HG02763 (cell line): ENCODE data around the gene FAM174B.
A peak's percentile ranks its signal among the peaks of the same experiment; 100 is the strongest.

Experiments used
- ATAC-seq: cut with Tn5 transposase; IDR thresholded peaks from one replicate; pipeline ENCODE4 v1.9.1; 2021; ENCODE audit warnings: mild to moderate bottlenecking, moderate library complexity; ENCODE audit not compliant: unreplicated experiment

Gene FAM174B

GRCh38 chr15:92665100-92665555, 9.6 kb upstream of the FAM174B start:
- no peak for ATAC-seq

- no peak for ATAC-seq
Measured at GRCh38 chr15:92664178-92664900, 8.8 kb upstream of the FAM174B start.

GRCh38 chr15:92663250-92663951, 7.8 kb upstream of the FAM174B start:
- peak; percentile 74 for ATAC-seq

GRCh38 chr15:92662762-92663161, 7.2 kb upstream of the FAM174B start:
- no peak for ATAC-seq

GRCh38 chr15:92661956-92662355, 6.4 kb upstream of the FAM174B start:
- ATAC-seq: no peak

GRCh38 chr15:92661069-92661468, 5.5 kb upstream of the FAM174B start:
- no peak for ATAC-seq

GRCh38 chr15:92657486-92657885, 1.9 kb upstream of the FAM174B start:
- ATAC-seq: no peak

DNA sequence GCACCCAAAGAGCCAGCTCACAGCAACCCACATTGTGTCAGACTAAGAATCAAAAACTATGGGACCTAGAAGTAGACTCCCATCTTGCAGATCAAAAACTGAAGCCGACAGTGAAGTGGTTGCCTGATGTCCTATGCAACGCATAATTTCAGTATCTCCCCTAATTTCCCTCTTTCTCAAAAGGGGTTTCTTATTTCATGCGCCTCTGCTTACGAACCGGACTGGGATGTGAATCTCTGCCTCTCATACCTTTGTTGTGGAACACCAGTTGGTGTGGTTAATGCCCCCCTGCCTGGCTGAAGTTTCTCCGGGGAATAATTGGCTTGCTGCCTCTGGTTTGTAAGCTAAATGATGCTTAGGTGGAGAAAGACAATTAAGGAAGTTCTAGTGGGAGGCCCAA, 514 bp upstream of the FAM174B start:
- no peak for ATAC-seq

- ATAC-seq: no peak
Measured at GRCh38 chr15:92654662-92655061, 913 bp downstream of the FAM174B start.

GRCh38 chr15:92653836-92654539, 1.6 kb downstream of the FAM174B start:
- no peak for ATAC-seq

DNA sequence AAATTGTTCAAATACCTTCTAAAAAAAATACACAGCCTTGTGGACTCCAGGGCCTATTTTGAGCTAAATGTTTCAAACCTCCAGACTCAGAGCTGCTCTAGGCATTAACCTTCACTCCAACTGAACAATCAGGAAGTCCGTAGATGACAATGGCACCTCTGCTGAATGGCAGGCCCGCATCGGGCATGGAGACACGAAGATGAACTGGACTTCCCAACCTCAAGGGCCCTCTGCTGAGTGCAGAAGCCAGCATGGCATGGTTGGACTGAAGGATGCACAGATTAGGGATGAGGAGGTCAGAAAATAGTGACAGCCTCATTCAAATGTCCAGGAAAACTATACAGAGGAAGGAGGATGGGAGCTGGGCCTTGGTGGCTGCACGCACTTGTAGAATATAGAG, 2.2 kb downstream of the FAM174B start:
- ATAC-seq: no peak

DNA sequence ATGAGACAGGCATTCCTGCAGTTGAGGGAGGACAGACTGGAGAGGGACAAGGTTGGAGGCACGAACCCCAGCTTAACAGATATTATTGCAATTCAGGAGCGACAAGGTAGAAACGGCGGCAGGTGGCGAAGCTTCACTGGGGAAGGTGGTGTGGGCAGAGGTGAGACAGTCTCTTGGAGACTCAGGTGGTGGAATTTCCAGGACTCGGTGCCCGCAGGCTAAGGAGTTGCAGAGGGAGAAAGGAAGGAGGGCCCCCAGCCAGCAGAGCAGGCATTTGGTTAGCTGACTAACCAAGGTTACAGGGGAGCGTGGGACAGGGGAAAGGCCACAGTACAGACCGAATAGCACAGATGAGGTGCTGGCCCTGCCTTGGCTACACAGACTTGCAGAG, 3.0 kb downstream of the FAM174B start:
- ATAC-seq: no peak

- no peak for ATAC-seq
Measured at GRCh38 chr15:92651877-92652575, 3.5 kb downstream of the FAM174B start.

DNA sequence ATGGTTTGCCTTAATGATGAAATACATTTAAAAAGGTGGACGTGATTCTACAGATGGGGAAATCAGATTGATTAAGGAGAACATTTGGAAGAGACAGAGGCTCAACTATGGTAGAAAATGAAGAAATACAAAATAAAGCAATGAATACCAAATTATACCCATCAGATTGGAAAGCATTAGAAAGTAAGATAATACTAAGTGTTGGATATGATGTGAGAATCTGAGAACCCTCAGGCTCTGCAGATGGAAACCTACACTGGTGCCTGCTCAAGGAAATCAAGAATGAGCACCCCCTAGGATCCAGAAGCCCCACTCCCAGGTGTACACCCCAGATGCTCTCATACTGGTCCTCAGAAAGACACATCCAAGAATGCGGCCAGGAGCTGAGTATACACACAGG, 4.6 kb downstream of the FAM174B start:
- no peak for ATAC-seq

DNA sequence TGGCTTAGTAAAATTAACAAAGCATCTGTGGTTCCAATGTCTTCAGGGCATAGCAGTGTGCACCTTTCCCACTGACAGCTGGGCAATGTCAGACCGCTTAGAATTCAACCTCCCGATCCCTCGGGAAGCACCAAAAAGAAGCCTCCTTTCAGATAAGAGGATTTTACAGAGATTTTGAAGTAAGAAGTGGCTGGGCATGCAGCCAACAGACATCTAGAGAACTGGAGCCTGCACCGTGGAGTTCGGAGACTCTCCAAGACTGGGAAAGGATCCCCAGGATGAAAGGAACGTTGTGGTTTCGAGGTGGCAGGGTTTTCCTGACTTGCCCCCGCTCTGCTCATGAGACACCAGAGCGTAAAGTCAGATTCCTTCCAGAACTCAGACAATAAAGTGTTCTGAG, 5.3 kb downstream of the FAM174B start:
- no peak for ATAC-seq

DNA sequence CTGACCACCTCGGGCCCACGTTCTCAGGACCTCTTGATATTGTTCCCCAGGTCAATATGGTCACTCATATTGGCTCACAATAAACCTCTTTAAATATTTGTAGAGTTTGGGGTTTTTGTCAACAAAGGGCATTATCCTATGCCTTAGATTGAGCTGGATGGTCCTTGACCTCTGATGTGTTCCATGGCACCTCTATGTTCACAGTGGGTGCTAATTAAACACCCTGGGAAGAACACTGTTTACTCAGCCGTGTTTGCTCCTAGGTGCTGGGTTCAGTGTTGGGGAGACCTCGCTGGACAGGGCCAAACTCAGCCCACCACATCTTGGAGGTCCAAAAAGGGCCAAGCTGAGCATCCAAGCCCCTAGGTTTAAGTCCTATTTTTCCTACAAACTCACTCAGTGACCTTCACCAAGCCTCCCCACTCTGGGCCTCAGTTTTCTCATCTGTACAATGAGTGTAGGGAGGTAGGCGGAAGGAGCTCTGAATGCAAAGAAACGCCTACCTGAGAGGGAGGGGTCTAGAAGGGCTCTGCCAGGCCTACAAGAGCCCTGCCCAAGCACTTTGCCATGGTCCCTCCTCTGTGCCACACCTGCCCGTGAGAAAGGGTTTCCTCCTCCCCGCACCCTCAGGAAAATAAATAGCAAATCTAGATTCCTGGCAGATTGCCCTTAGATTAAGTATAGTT, 7.2 kb downstream of the FAM174B start:
- no peak for ATAC-seq

DNA sequence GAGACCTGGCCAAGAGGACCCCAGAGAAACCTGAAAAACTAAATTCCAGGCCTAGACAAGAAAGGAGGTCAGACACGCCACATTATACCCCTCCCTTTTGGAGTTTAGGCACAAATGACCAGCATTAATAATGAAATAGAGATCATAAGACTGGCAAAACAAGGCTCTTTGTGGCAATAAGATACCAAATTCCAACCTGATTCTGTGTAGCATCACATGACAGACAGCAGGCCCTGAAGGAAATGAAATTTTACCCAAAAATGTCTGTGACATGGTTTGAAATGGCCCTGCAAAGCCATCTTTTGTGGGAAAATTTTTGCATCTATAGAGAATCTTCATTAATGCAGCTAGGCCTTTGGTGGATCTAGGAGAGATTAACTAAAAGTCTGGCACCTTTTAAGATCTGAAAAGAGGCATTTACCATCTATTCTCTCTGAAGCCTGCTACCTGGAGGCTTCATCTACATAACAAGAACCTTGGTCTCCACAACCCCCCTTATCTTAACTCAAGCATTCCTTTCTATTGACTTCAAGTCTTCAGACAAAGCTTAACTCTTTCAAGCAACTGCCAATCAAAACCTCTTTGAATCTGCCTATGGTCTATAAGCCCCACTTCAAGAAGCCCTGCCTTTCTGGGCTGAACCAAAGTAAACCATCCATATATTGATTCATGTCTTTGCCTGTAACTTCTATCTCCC, 8.0 kb downstream of the FAM174B start:
- no peak for ATAC-seq

DNA sequence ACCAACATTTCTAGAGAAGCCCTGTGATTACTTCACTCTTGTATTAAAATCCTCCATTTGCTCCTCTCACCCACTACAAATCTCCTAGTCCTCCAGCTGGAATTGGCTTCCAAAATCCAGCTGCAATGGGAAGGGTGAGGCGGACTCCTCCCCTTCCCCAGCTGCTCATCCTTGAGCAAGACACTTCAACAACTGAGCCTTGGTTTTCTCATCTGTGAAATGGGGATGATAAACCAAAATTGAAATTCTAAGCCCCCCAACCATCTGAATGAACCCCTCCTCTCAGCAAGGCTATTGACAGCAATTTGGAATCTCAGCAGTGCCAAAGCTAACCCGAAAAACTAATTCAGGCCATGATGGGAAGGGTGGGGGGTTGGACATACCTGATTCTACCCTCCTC, 9.4 kb downstream of the FAM174B start:
- ATAC-seq: no peak

- ATAC-seq: no peak
Measured at GRCh38 chr15:92645731-92646130, 9.8 kb downstream of the FAM174B start.

DNA sequence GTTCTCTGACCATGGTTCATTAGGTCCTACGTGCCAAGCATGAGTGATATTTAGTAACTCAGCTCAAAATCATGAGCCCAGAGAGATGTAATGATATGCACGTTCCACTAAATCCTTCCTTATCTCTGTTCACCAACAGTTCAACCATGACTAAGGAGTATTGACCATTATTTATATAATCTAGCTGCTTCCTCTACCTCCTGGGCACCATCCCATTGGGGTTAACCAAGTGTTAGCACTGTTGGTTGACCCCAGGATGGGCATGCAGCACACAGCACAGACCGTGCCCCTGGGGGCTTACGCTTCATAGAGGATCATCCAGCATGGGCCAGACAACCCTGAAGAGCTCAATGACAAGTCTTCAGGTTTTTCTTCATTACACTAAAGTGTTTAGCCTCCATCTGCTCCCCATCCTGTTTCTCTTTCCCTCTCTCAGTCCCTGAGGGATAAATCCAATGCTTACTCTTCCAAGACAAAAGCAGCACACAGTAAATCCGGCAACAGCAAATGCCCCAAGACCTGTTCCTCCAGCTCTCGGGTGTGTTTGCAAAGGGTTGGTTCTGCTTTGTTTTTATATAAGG, 10.4 kb downstream of the FAM174B start:
- ATAC-seq: no peak
